ENCODE results near the gene PLEKHH2.

DNA sequence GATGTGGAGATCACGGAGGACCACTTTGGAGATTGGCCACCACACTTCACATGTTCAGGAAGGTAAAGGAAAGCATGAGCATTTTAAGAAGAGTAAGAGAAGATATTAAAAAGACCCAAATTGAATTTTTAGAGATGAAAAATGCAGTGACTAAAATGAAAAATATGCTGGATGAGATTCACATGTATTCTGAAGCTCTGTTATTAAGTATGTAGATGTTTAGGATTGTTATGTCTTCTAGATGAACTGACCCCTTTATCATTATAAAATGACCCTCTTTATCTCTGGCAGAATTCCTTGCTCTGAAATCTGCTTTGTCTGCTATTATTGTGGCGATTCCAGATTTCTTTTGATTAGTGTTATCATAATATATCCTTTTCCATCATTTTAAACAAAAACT is 100.8 kb downstream of the PLEKHH2 start:
- TF ChIP-seq, protein P1, sequence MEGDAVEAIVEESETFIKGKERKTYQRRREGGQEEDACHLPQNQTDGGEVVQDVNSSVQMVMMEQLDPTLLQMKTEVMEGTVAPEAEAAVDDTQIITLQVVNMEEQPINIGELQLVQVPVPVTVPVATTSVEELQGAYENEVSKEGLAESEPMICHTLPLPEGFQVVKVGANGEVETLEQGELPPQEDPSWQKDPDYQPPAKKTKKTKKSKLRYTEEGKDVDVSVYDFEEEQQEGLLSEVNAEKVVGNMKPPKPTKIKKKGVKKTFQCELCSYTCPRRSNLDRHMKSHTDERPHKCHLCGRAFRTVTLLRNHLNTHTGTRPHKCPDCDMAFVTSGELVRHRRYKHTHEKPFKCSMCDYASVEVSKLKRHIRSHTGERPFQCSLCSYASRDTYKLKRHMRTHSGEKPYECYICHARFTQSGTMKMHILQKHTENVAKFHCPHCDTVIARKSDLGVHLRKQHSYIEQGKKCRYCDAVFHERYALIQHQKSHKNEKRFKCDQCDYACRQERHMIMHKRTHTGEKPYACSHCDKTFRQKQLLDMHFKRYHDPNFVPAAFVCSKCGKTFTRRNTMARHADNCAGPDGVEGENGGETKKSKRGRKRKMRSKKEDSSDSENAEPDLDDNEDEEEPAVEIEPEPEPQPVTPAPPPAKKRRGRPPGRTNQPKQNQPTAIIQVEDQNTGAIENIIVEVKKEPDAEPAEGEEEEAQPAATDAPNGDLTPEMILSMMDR (IDR thresholded peaks at IDR 0.05) = no peak
- TF ChIP-seq POLR2A (IDR thresholded peaks at IDR 0.05) = no peak
